Measurements from ENCODE around the gene TSC22D4. TPM values are rescaled to one million over a fixed set of nuclear protein-coding genes. Genes with fewer than 3 reads are reported as not detected.

TSC22D4 gene
- total RNA-seq, 3 donors from 2014 or later, result 17.0 to 23.7 (median 19.7) TPM

DNA sequence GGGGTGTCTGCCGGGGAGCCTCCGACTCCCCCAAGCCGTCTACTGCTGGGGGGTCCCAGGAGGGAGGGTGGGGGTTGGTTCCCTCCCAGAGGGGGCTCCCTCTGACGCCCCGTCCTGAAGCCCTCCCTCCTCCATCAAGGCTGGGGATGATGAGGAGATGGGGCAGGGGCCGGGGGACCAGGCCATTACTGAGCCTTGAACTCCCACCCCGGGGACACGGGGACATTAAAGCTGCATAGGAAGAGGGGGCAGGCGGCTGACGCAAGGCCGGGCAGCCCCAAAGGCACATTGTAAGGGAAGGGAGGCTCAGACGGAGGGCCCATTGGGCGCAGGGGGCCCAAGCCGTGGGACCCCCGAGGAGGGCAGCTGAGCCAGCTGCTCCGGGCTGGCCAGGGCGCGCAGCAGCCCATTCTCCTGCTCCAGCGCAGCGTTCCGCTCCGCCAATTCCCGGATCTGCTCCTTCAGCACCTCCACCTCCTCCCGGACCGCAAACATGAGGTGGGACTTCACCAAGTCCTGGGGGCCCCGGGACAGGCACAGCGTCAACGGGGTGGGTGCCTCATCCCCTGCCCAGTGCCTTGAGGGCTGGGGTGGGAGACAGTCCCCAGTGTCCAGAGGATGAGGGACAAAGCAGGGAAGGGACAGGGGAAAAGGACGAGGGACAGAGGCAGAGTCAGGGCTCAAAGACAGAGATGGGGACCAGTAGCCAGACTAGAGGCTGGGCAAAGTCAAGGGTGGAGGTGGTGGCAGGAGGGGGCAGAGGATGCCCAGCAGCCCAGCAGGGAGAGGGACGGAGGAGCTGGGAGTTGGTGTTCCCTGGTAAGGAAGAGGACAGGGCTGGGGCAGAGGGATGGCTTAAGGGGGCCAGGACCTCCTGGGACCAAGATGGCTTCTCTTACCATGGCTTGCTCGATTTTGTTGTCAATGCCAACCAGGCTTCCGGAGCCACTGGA is 12.1 kb downstream of the TSC22D4 start:
- DNase-seq (ENCODE audit: low spot score in 2 of 2), result no peak
- Histone ChIP-seq H3K9me3 (no peaks in the 10 kb centered on the region), H3K27ac (peak overlapping the region; percentile 68 to 77), H3K27me3 (no peaks in the 10 kb centered on the region), H3K4me1 (peaks cover 0 to 18% of the 10 kb centered on the region in 2 donors), H3K4me3 (peak overlapping the region in 1 of 3 donors; percentile 39), H3K36me3 (no peaks in the 10 kb centered on the region)
- intact Hi-C loops (cut with DNase I; ENCODE audit: low total_unique reads), result loop anchor here (5.0 kb wide), 1 partner anchor 95 kb away; no protein-coding TSS in a partner anchor
- TF ChIP-seq, protein P1, sequence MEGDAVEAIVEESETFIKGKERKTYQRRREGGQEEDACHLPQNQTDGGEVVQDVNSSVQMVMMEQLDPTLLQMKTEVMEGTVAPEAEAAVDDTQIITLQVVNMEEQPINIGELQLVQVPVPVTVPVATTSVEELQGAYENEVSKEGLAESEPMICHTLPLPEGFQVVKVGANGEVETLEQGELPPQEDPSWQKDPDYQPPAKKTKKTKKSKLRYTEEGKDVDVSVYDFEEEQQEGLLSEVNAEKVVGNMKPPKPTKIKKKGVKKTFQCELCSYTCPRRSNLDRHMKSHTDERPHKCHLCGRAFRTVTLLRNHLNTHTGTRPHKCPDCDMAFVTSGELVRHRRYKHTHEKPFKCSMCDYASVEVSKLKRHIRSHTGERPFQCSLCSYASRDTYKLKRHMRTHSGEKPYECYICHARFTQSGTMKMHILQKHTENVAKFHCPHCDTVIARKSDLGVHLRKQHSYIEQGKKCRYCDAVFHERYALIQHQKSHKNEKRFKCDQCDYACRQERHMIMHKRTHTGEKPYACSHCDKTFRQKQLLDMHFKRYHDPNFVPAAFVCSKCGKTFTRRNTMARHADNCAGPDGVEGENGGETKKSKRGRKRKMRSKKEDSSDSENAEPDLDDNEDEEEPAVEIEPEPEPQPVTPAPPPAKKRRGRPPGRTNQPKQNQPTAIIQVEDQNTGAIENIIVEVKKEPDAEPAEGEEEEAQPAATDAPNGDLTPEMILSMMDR (IDR thresholded peaks at IDR 0.05), result no peak
- TF ChIP-seq POLR2A (IDR thresholded peaks at IDR 0.05) (no peak), POLR2AphosphoS5 (IDR thresholded peaks at IDR 0.05) (no peak)

- Histone ChIP-seq H3K4me3 (peak overlapping the region in 1 of 3 donors; percentile 32), H3K27ac (peak overlapping the region; percentile 77 to 81), H3K4me1 (peaks cover 0 to 18% of the 10 kb centered on the region in 2 donors), H3K27me3 (no peaks in the 10 kb centered on the region), H3K36me3 (no peaks in the 10 kb centered on the region), H3K9me3 (no peaks in the 10 kb centered on the region)
- TF ChIP-seq POLR2A (IDR thresholded peaks at IDR 0.05) (no peak), POLR2AphosphoS5 (IDR thresholded peaks at IDR 0.05) (peak; percentile 26 to 51 (median 39))
- TF ChIP-seq, protein P1 (IDR thresholded peaks at IDR 0.05), result peak in 2 of 3 donors; percentile 57 to 73
- intact Hi-C loops (cut with DNase I; ENCODE audit: low total_unique reads), result loop anchor here (5.0 kb wide), 1 partner anchor 96 kb away; no protein-coding TSS in a partner anchor
- DNase-seq (ENCODE audit: low spot score in 2 of 2), result peak; percentile 77 to 89
These were observed 13.2 kb downstream of the TSC22D4 start for GRCh38 chr7:100465702-100466311.

GRCh38 chr7:100465299-100465698 is 13.7 kb downstream of the TSC22D4 start:
- peaks cover 0 to 18% of the 10 kb centered on the region in 2 donors for H3K4me1 ChIP-seq
- no peaks in the 10 kb centered on the region for H3K36me3 ChIP-seq
- H3K27me3 ChIP-seq, result no peaks in the 10 kb centered on the region
- H3K9me3 ChIP-seq, result no peaks in the 10 kb centered on the region
- intact Hi-C loops (cut with DNase I; ENCODE audit: low total_unique reads), result loop anchor here (5.0 kb wide), 1 partner anchor 97 kb away; no protein-coding TSS in a partner anchor
- TF ChIP-seq, protein P1 (IDR thresholded peaks at IDR 0.05), result no peak
- TF ChIP-seq POLR2AphosphoS5 (IDR thresholded peaks at IDR 0.05), result no peak
- no peak for TF ChIP-seq POLR2A (IDR thresholded peaks at IDR 0.05)
- H3K4me3 ChIP-seq, result no peak overlapping the region
- DNase-seq (ENCODE audit: low spot score in 2 of 2), result no peak
- peak overlapping the region in 1 of 2 donors; percentile 77 for H3K27ac ChIP-seq

DNA sequence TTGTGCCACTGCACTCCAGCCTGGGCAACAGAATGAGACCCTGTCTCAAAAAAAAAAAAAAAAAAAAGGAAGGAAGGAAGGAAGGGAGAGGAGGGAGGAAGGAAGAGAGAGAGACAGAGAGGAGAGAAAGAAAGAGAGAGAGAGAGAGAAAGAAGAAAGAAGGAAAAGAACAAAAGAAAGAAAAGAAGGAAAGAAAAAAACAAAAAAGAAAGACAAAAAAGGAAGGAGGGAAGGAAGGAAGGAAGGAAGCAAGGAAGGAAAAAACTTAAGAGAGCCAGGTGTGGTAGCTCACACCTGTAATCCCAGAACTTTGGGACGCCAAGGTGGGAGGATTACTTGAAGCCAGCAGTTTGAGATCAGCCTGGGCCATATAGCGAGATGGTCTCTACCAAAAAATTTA is 14.2 kb downstream of the TSC22D4 start:
- Histone ChIP-seq H3K9me3 (no peaks in the 10 kb centered on the region), H3K36me3 (no peaks in the 10 kb centered on the region), H3K4me1 (peaks cover 0 to 18% of the 10 kb centered on the region in 2 donors), H3K27me3 (no peaks in the 10 kb centered on the region), H3K4me3 (no peak overlapping the region), H3K27ac (no peak overlapping the region)
- TF ChIP-seq, protein P1 (IDR thresholded peaks at IDR 0.05), result no peak
- no peak for TF ChIP-seq POLR2A (IDR thresholded peaks at IDR 0.05)
- DNase-seq (ENCODE audit: low spot score in 2 of 2), result no peak
- intact Hi-C loops (cut with DNase I; ENCODE audit: low total_unique reads), result loop anchor here (5.0 kb wide), 1 partner anchor 98 kb away; no protein-coding TSS in a partner anchor
